Stimulated activated CD8-positive, alpha-beta memory T cell treated with anti-CD3 and anti-CD28 coated beads, Interleukin-15, amount 100 ng/mL, for 1 hour (primary cell): ENCODE results near the gene SPIN2A.
"Not testable (repeated sequence)": the region's sequence is repeated elsewhere in the genome, so short reads cannot be mapped to it uniquely, and the experiment has no call there.

Source experiments
- DNase-seq: peaks from one replicate; pipeline ENCODE4 v3.0.0-alpha.2; 2020; ENCODE audit warnings: low read depth

The SPIN2A gene

GRCh38 chrX:57137073-57137472, at the start of gene SPIN2A:
Gene SPIN2A (minus strand): TSS chrX:57137397. CDS start chrX:57136597, 800 bp downstream.
- DNase-seq = not testable (repeated sequence)

GRCh38 chrX:57178605-57179004, 41.4 kb upstream of the SPIN2A start:
- DNase-seq = no peak

GRCh38 chrX:57177070-57177469, 39.9 kb upstream of the SPIN2A start:
- no peak for DNase-seq

- no peak for DNase-seq
Measured at GRCh38 chrX:57172544-57172943, 35.3 kb upstream of the SPIN2A start.

DNA sequence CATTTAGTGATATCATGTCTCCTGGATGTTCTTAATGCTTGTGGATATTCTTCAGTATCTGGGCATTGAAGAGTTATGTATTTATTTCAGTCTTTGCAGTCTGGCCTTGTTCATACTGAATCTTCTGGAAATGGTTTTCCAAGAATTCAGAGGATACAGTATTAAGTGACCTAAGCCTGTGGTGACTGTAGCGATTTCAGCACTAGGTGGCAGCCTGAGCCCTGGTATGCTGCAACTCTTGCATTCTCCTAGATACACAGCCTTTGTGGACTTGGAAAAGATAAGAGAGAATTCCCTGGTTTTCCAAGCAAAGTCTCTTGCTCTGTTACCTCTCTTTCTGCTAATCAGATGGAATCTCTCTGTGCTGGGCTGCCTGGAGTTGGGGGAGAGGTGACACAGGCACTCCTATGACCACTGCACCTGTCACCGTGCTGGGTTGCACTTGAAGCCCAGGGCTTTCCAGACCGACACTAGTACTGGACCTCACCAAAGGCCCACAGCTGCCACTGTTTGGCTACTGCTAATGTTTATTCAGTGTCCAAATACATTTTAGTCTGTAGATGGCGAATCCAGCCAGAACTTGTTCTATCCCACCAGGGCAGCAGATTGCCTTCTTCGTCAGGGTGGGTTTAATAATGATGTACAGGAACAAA, 19.3 kb upstream of the SPIN2A start:
- no peak for DNase-seq

DNA sequence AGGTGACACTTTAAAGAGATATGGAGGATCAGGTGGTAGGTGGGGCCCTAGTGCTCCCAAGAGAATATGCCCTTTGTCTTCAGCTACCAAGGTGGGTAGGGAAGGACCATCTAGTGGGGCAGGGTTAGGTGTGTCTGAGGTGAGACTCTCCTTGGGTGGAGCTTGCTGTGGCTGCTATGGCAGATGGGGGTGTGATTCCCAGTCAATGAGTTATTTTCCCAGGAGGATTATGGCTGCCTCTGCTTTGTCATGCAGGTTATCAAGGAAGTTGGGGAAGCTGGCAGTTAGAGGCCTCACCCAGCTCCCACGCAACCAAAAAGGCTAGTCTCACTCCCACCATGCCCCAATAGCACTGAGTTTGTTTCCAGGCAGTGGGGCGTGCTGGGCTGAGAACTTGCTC, 18.0 kb upstream of the SPIN2A start:
- DNase-seq = no peak

DNA sequence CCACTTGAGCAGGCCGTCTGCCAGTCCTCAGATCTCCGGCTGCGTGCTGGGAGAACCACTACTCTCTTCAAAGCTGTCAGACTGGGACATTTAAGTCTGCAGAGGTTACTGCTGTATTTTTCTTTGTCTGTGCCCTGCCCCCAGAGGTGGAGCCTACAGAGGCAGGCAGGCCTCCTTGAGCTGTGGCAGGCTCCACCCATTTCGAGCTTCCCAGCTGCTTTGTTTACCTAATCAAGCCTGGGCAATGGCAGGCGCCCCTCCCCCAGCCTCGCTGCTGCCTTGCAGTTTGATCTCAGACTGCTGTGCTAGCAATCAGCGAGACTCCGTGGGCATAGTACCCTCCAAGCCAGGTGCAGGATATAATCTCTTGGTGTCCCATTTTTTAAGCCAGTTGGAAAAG, 15.0 kb upstream of the SPIN2A start:
- not testable (repeated sequence) for DNase-seq

GRCh38 chrX:57138674-57139073, 1.5 kb upstream of the SPIN2A start:
- DNase-seq = no peak

GRCh38 chrX:57137501-57137900, 304 bp upstream of the SPIN2A start:
- no peak for DNase-seq

DNA sequence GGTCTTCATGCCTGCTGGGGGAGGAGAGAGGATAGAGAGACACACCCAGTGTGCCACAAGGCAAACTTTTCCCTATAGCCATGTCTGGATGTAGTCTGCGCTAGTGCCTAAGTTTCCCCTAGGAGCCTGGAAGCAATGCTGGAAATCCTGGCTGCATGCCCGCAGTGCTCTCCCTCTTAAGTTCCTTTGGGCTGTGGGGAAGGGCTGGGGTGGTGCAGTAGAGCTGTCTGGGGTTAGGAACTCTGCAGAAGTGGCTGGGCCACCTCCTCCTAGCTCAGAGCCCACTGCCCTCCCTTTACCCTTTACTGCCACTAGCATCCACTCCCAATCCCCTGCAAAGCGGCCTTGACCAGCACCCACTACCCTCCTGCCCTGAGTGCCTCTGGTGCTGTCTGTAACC, 608 bp downstream of the SPIN2A start:
- DNase-seq = not testable (repeated sequence)

DNA sequence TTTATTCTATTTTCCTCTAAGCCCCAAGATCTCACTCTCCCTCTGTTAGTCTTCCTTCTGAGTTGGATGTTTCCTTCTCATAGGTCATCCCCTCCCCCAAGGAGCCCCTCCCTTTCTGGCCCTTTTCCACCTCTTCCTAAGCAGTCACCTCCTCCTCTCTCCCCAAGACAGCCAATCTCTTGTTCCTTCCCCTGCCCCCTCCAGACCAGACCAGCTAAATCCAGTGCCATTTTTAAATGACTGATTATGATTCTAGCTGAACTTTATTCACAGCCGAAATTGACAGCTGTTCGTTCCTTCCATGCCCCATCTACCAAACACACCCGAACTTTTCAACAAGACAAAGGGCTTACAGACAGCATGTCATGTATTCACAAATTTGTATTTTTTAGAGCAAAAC, 1.9 kb downstream of the SPIN2A start:
- DNase-seq = no peak

- DNase-seq = no peak
Measured at GRCh38 chrX:57134702-57135101, 2.5 kb downstream of the SPIN2A start.

GRCh38 chrX:57133706-57134105, 3.5 kb downstream of the SPIN2A start:
- no peak for DNase-seq

DNA sequence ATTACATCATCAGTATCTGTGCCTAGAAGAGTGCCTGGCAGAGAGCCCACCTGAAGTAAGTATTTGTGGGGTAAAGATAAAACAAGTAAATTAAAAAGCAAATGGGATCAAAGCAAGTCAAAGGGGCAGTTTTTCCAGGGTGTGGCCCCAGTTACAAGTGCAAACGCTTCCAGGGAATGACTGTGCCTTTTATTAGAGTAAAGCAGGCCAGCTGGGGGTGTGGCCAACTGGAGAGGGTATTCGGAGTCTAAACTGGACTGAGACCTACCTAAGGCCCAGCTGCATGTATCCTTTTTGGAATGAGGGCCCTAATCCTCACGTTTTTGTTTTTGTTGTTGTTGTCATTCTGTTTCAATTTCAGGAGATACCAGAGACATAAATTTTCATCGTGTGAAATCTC, 3.9 kb downstream of the SPIN2A start:
- DNase-seq = not testable (repeated sequence)

- DNase-seq = no peak
Measured at GRCh38 chrX:57132046-57132445, 5.2 kb downstream of the SPIN2A start.

GRCh38 chrX:57121816-57122215, 15.4 kb downstream of the SPIN2A start:
- no peak for DNase-seq

- peak; percentile 58 for DNase-seq
Measured at GRCh38 chrX:57121162-57121755, 15.9 kb downstream of the SPIN2A start, which contains the start of gene SPIN2B. Gene SPIN2B (minus strand): TSS chrX:57121548.

- DNase-seq = not testable (repeated sequence)
Measured at GRCh38 chrX:57120619-57121161, 16.5 kb downstream of the SPIN2A start.

DNA sequence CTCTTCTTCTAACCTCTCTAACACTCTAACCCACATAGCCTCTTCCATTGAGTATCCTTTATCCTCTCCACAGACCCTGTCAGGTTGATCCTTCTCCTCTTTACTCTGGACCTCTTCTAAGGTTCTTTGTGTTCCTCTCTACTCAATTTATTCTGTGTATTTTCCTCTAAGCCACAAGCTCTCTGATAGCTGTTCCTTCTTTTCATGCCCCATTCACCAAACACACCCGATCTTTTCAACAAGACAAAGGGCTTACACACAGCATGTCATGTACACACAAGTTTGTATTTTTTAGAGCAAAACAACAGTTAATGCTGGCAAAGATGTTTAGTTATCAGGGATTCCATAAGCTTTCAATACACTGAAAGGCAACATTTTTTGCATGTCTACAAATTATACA, 17.8 kb downstream of the SPIN2A start:
- DNase-seq = no peak

DNA sequence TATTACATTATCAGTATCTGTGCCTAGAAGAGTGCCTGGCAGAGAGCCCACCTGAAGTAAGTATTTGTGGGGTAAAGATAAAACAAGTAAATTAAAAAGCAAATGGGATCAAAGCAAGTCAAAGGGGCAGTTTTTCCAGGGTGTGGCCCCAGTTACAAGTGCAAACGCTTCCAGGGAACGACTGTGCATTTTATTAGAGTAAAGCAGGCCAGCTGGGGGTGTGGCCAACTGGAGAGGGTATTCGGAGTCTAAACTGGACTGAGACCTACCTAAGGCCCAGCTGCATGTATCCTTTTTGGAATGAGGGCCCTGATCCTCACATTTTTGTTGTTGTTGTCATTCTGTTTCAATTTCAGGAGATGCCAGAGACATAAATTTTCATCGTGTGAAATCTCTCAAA, 19.6 kb downstream of the SPIN2A start:
- DNase-seq = not testable (repeated sequence)

GRCh38 chrX:57104921-57105398, 32.2 kb downstream of the SPIN2A start:
- no peak for DNase-seq

DNA sequence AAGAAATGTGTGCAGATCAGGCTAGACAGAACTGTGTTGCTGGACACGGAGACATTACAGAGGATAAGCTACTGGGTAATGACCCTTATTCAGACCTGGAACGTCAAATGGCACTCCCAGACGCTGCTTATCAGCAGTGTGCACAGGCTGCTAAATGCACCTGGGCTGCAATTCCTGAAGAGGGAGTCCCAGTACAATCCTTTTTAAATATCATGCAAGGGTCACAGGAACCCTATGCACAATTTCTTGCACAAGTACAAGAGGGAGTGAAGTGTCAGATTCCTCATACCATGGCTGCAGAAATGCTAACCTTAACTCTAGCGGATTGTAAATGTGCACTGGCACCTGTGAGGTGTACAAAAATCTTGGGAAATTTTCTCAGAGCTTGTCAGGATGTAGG, 32.8 kb downstream of the SPIN2A start:
- no peak for DNase-seq

GRCh38 chrX:57103489-57103888, 33.7 kb downstream of the SPIN2A start:
- DNase-seq = no peak
